Fibroblast of lung (primary cell): Measurements from ENCODE around the gene NPR2. TPM values are rescaled to one million over a fixed set of nuclear protein-coding genes. Genes with fewer than 3 reads are reported as not detected.

ENCODE experiments used
- DNase-seq, 2 donors: peaks; one replicate each; pipeline versions ENCODE4 v3.0.0 to v3.0.0-alpha.2; 2010; ENCODE audit warnings: low read depth in 2 of 2
- H2AFZ ChIP-seq: 2 replicates; pipeline ENCODE4 v1.5.1; 2012; ENCODE audit warnings: low read length, control low read depth, inconsistent platforms
- H3K27ac ChIP-seq: 2 replicates; pipeline ENCODE4 v1.5.1; 2011; ENCODE audit warnings: low read length, control low read depth; ENCODE audit not compliant: insufficient read depth
- H3K27me3 ChIP-seq: 2 replicates; pipeline ENCODE4 v1.5.1; 2011; ENCODE audit warnings: mild to moderate bottlenecking, low read length; ENCODE audit not compliant: control insufficient read depth, insufficient read depth
- H3K36me3 ChIP-seq: 2 replicates; pipeline ENCODE4 v1.5.1; 2011; ENCODE audit warnings: low read length; ENCODE audit not compliant: control insufficient read depth, insufficient read depth
- H3K4me1 ChIP-seq: 2 replicates; pipeline ENCODE4 v1.5.1; 2011; ENCODE audit warnings: low read length; ENCODE audit not compliant: control insufficient read depth, insufficient read depth; ENCODE audit errors: extremely low read depth
- H3K4me2 ChIP-seq: 2 replicates; pipeline ENCODE4 v1.5.1; 2011; ENCODE audit warnings: low read length, control low read depth; ENCODE audit not compliant: insufficient read depth; ENCODE audit errors: extremely low read depth
- H3K4me3 ChIP-seq, 4 experiments: fragments of 200-600 bp in 1 of 4; sonication (generic) in 1 of 4; replicated peaks in 1 of 4; 2 replicates each; pipeline ENCODE4 v1.5.1; 2011 to 2016; ENCODE audit warnings: low read length in 4 of 4, low read depth in 3 of 4, mild to moderate bottlenecking in 3 of 4, control low read depth in 2 of 4, inconsistent platforms in 1 of 4, mixed read lengths in 1 of 4; ENCODE audit not compliant: insufficient read depth in 1 of 4; ENCODE audit errors: control extremely low read depth in 1 of 4
- H3K79me2 ChIP-seq: 2 replicates; pipeline ENCODE4 v1.5.1; 2012; ENCODE audit warnings: mild to moderate bottlenecking, low read length, inconsistent platforms; ENCODE audit not compliant: control insufficient read depth, insufficient read depth
- H3K9ac ChIP-seq: 2 replicates; pipeline ENCODE4 v1.5.1; 2011; ENCODE audit warnings: mild to moderate bottlenecking, low read length, control low read depth; ENCODE audit not compliant: insufficient read depth
- H3K9me3 ChIP-seq: 2 replicates; pipeline ENCODE4 v1.5.1; 2012; ENCODE audit warnings: low read depth, low read length; ENCODE audit not compliant: control insufficient read depth, insufficient read depth
- H4K20me1 ChIP-seq: 2 replicates; pipeline ENCODE4 v1.5.1; 2011; ENCODE audit warnings: low read length; ENCODE audit not compliant: control insufficient read depth, insufficient read depth; ENCODE audit errors: extremely low read depth
- CTCF ChIP-seq, 2 donors: IDR thresholded peaks in 1 of 2; conservative IDR thresholded peaks in 1 of 2; 1 replicate in 1 of 2; 2 replicates in 1 of 2; pipeline ENCODE4 v1.5.1; 2011 to 2012; ENCODE audit warnings: low read length in 2 of 2, control low read depth in 1 of 2, inconsistent platforms in 1 of 2, low read depth in 1 of 2, mild to moderate bottlenecking in 1 of 2
- EZH2 ChIP-seq: IDR thresholded peaks from 2 replicates; pipeline ENCODE4 v1.5.1; 2012; ENCODE audit warnings: low read length, control low read depth, mild to moderate bottlenecking; ENCODE audit errors: missing control alignments
- polyA plus RNA-seq, 2 donors: library from polyadenylated mRNA; depleted of rRNA in 1 of 2; stranded (reverse) in 1 of 2; unstranded in 1 of 2; fragments of >200 nt; gene quantifications; 2 replicates each; pipeline ENCODE4 v1.2.1, GENCODE V29; 2011 to 2012; ENCODE audit warnings: missing spikeins in 1 of 2
- total RNA-seq: library from RNA; depleted of rRNA; stranded (reverse); fragments of >200 nt; gene quantifications from 2 replicates; pipeline ENCODE4 v1.2.1, GENCODE V29; 2014

Gene NPR2
- total and polyA plus RNA-seq, 2 donors (not counting 1 experiment from before 2014, with no cell fraction given): 26.3 to 47.4 TPM

GRCh38 chr9:35836595-35836994, 45.2 kb downstream of the NPR2 start:
- Histone ChIP-seq H3K4me3 (no peak overlapping the region), H3K36me3 (no peaks in the 10 kb centered on the region), H3K9me3 (no peaks in the 10 kb centered on the region), H3K9ac (no peak overlapping the region), H4K20me1 (no peaks in the 10 kb centered on the region), H3K4me1 (no peaks in the 10 kb centered on the region), H3K79me2 (no peaks in the 10 kb centered on the region), H3K4me2 (no peak overlapping the region), H2AFZ (no peak overlapping the region), H3K27me3 (no peaks in the 10 kb centered on the region), H3K27ac (no peak overlapping the region)
- TF ChIP-seq CTCF (conservative IDR thresholded peaks at IDR 0.05 in 1 of 2, IDR thresholded peaks at IDR 0.05 in 1 of 2; ENCODE audit: low read depth in 1 of 2, low read length in 2 of 2): no peak
- TF ChIP-seq EZH2: no peak
- DNase-seq: no peak

- Histone ChIP-seq H3K4me1 (peaks cover 2% of the 10 kb centered on the region), H3K9me3 (no peaks in the 10 kb centered on the region), H3K4me3 (no peak overlapping the region), H3K79me2 (no peaks in the 10 kb centered on the region), H3K9ac (no peak overlapping the region), H3K27ac (no peak overlapping the region), H3K27me3 (no peaks in the 10 kb centered on the region), H2AFZ (no peak overlapping the region), H3K36me3 (no peaks in the 10 kb centered on the region), H3K4me2 (no peak overlapping the region), H4K20me1 (no peaks in the 10 kb centered on the region)
- TF ChIP-seq CTCF (conservative IDR thresholded peaks at IDR 0.05 in 1 of 2, IDR thresholded peaks at IDR 0.05 in 1 of 2; ENCODE audit: low read depth in 1 of 2, low read length in 2 of 2): no peak
- TF ChIP-seq EZH2: no peak
- no peak for DNase-seq
Observed at GRCh38 chr9:35839926-35840325, 48.5 kb downstream of the NPR2 start.

GRCh38 chr9:35840881-35841644, 49.7 kb downstream of the NPR2 start:
- no peaks in the 10 kb centered on the region for H4K20me1 ChIP-seq
- H3K4me3 ChIP-seq: no peak overlapping the region
- no peaks in the 10 kb centered on the region for H3K9me3 ChIP-seq
- H3K36me3 ChIP-seq: no peaks in the 10 kb centered on the region
- H3K9ac ChIP-seq: no peak overlapping the region
- peaks cover 9% of the 10 kb centered on the region for H3K4me1 ChIP-seq
- H3K79me2 ChIP-seq: no peaks in the 10 kb centered on the region
- DNase-seq: no peak
- no peak for TF ChIP-seq EZH2
- no peak overlapping the region for H3K27ac ChIP-seq
- no peak overlapping the region for H2AFZ ChIP-seq
- H3K4me2 ChIP-seq: no peak overlapping the region
- no peaks in the 10 kb centered on the region for H3K27me3 ChIP-seq
